Heart right ventricle (tissue), 16 donors: Measurements from ENCODE around the gene ABCB9. TPM values are rescaled to one million over a fixed set of nuclear protein-coding genes. Genes with fewer than 3 reads are reported as not detected.

ENCODE experiments used
- ATAC-seq, 8 donors: fragments of 200-7000 bp; cut with Tn5 transposase; one replicate each; pipeline ENCODE4 v1.9.1; 2020; ENCODE audit warnings: mild to moderate bottlenecking in 8 of 8, moderate library complexity in 8 of 8, moderate number of reproducible peaks in 1 of 8
- DNase-seq, 2 donors: peaks; one replicate each; pipeline ENCODE4 v3.0.0-alpha.2; 2020
- H3K27ac ChIP-seq, 10 donors: fragments of 200-600 bp; sonication (generic) in 2 of 10; one replicate each; pipeline versions ENCODE4 v1.5.0 to v1.8.0; 2020 to 2022; ENCODE audit warnings: mild to moderate bottlenecking in 3 of 10
- H3K27me3 ChIP-seq, 7 donors: fragments of 200-600 bp; one replicate each; pipeline ENCODE4 v1.8.0; 2021 to 2022; ENCODE audit warnings: mild to moderate bottlenecking in 2 of 7
- H3K36me3 ChIP-seq, 9 donors: fragments of 200-600 bp; sonication (generic) in 1 of 9; one replicate each; pipeline versions ENCODE4 v1.5.0 to v1.8.0; 2020 to 2022; ENCODE audit warnings: mild to moderate bottlenecking in 2 of 9
- H3K4me1 ChIP-seq, 9 donors: fragments of 200-600 bp; sonication (generic) in 1 of 9; one replicate each; pipeline versions ENCODE4 v1.5.0 to v1.8.0; 2020 to 2022; ENCODE audit warnings: mild to moderate bottlenecking in 4 of 9
- H3K4me3 ChIP-seq, 10 donors: fragments of 200-600 bp; sonication (generic) in 2 of 10; one replicate each; pipeline versions ENCODE4 v1.5.0 to v1.8.0; 2020 to 2022; ENCODE audit warnings: mild to moderate bottlenecking in 7 of 10, moderate library complexity in 2 of 10
- H3K9me3 ChIP-seq, 11 donors: fragments of 200-600 bp in 10 of 11; sonication (generic) in 2 of 11; one replicate each; pipeline versions ENCODE4 v1.5.0 to v1.8.0; 2013 to 2022; ENCODE audit warnings: mild to moderate bottlenecking in 2 of 11, control low read depth in 1 of 11, moderate library complexity in 1 of 11
- CTCF ChIP-seq, 9 donors: fragments of 200-600 bp; sonication (generic) in 2 of 9; IDR thresholded peaks; one replicate each; pipeline versions ENCODE4 v1.5.0 to v1.8.0; 2021 to 2022; ENCODE audit warnings: antibody characterized with exemption in 9 of 9, mild to moderate bottlenecking in 5 of 9, moderate library complexity in 1 of 9
- WGBS, 2 donors: extraction: QIAGEN DNeasy Blood & Tissue Kit; methylation state at CpG; one replicate each; pipeline ENCODE4 v1.1.7; 2013; ENCODE audit warnings: inconsistent platforms in 1 of 2; 5-methylcytosine and 5-hydroxymethylcytosine counted together
- intact Hi-C, 10 donors: fragments of 100-400 bp; cut with DNase I; formaldehyde crosslinking; loops; one replicate each; pipeline versions ENCODE4 v1.11.1 to v1.14.2; 2022
- polyA plus RNA-seq, 2 donors: library from polyadenylated mRNA; stranded (reverse); fragments of 200-250 nt; gene quantifications; one replicate each; pipeline ENCODE4 v1.2.3, GENCODE V29; 2013
- total RNA-seq, 10 donors: library from RNA; stranded (reverse); fragmentation: NEBNext Ultra II Directional in 3 of 10; extraction: Animal tissue kit (Norgen Biotek cat#: 25700) in 3 of 10; gene quantifications; one replicate each; pipeline versions ENCODE4 v1.2.1 to v1.2.4, GENCODE V29; 2021 to 2023
- donor health status: Arrhythmogenic right ventricular cardiomyopathy.
- donor health status: ischemic (EF 13 %, LVEDD 7.1; RV severe dilation, severe dysfunction).
- donor health status: healthy with polysubstance abuse.
- donor health status: DM: no; HTN: yes; CAD: no.
- donor health status: DM: no; HTN: no; CAD: no.
- donor health status: ischemic (EF 25% LVEDD 6.9; RV normal size, moderate dysfunction).
- donor health status: ischemic (EF 25% LVEDD 5.7; RV mildly dilated, moderate dysfunction).
- donor health status: healthy.
- donor health status: DM: yes; HTN: yes; CAD: no.
- donor health status: Ischemic cardiomyopathy.
- donor health status: ischemic (EF 35%, LVEDD 5.7; RV mildly dilated, moderate dysfunction).
- donor health status: nonischemic (EF 11% LVEDD 7.7; RV severe dilation, severe dysfunction).
- donor health status: DM: yes; HTN: yes; CAD: no.
- donor health status: PGD.
- donor health status: ischemic (EF 29% LVEDD 5.4; RV normal size, mild dysfunction).
- donor health status: nonischemic (EF 23%, LVEDD 6.1; RV moderate dilation, normal function).

Gene ABCB9
- total and polyA plus RNA-seq, 12 donors: 1.9 to 6.0 (median 4.5) TPM

- Histone ChIP-seq H3K36me3 (peaks cover 0 to 40% (median 0%) of the 10 kb centered on the region in 9 donors), H3K27me3 (no peaks in the 10 kb centered on the region), H3K4me3 (no peak overlapping the region), H3K9me3 (no peaks in the 10 kb centered on the region), H3K4me1 (no peaks in the 10 kb centered on the region), H3K27ac (no peak overlapping the region)
- no peak for TF ChIP-seq CTCF (IDR thresholded peaks at IDR 0.05)
- peak in 1 of 8 donors; percentile 48 for ATAC-seq
- 92 to 93% methylated on average over 14 of the region's 14 CpGs for WGBS, 2 donors
- intact Hi-C loops: no loop called here
- no peak for DNase-seq
Measured at GRCh38 chr12:122929148-122929538, 37.1 kb downstream of the ABCB9 start.

GRCh38 chr12:122928404-122929147 lies 37.7 kb downstream of the ABCB9 start:
- H3K4me3 ChIP-seq: no peak overlapping the region
- H3K27me3 ChIP-seq: no peaks in the 10 kb centered on the region
- ATAC-seq (no peak), DNase-seq (no peak)
- H3K27ac ChIP-seq: no peak overlapping the region
- no peaks in the 10 kb centered on the region for H3K4me1 ChIP-seq
- intact Hi-C loops: no loop called here
- 82 to 85% methylated on average over 12 of the region's 12 CpGs for WGBS, 2 donors
- H3K36me3 ChIP-seq: peaks cover 0 to 40% (median 0%) of the 10 kb centered on the region in 9 donors
- TF ChIP-seq CTCF (IDR thresholded peaks at IDR 0.05): no peak
- H3K9me3 ChIP-seq: no peaks in the 10 kb centered on the region

GRCh38 chr12:122927756-122928403 lies 38.4 kb downstream of the ABCB9 start:
- DNase-seq: no peak
- TF ChIP-seq CTCF (IDR thresholded peaks at IDR 0.05): no peak
- Histone ChIP-seq H3K9me3 (no peaks in the 10 kb centered on the region), H3K27me3 (no peaks in the 10 kb centered on the region), H3K4me3 (no peak overlapping the region), H3K36me3 (peaks cover 0 to 36% (median 0%) of the 10 kb centered on the region in 9 donors), H3K27ac (no peak overlapping the region), H3K4me1 (no peaks in the 10 kb centered on the region)
- 90 to 93% methylated on average over 11 of the region's 11 CpGs for WGBS, 2 donors
- intact Hi-C loops: no loop called here
- no peak for ATAC-seq

- Histone ChIP-seq H3K4me1 (peaks cover 10 to 18% (median 15%) of the 10 kb centered on the region in 9 donors), H3K27ac (no peak overlapping the region), H3K4me3 (no peak overlapping the region), H3K36me3 (peaks cover 0 to 4% (median 0%) of the 10 kb centered on the region in 9 donors), H3K27me3 (no peaks in the 10 kb centered on the region), H3K9me3 (no peaks in the 10 kb centered on the region)
- no peak for DNase-seq
- TF ChIP-seq CTCF (IDR thresholded peaks at IDR 0.05): no peak
- WGBS, 2 donors: 86 to 88% methylated on average over 8 of the region's 8 CpGs
- intact Hi-C loops: no loop called here
- no peak for ATAC-seq
Measured at GRCh38 chr12:122921917-122922316, 44.3 kb downstream of the ABCB9 start.
